HK-2 (cell line): ENCODE measurements around the gene NMB.
"Not testable (repeated sequence)": the region's sequence is repeated elsewhere in the genome, so short reads cannot be mapped to it uniquely, and the experiment has no call there.

ENCODE experiments used
- DNase-seq: peaks from one replicate; pipeline ENCODE4 v3.0.0-alpha.2; 2018; ENCODE audit not compliant: unreplicated experiment

NMB gene, protein sequence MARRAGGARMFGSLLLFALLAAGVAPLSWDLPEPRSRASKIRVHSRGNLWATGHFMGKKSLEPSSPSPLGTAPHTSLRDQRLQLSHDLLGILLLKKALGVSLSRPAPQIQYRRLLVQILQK

DNA sequence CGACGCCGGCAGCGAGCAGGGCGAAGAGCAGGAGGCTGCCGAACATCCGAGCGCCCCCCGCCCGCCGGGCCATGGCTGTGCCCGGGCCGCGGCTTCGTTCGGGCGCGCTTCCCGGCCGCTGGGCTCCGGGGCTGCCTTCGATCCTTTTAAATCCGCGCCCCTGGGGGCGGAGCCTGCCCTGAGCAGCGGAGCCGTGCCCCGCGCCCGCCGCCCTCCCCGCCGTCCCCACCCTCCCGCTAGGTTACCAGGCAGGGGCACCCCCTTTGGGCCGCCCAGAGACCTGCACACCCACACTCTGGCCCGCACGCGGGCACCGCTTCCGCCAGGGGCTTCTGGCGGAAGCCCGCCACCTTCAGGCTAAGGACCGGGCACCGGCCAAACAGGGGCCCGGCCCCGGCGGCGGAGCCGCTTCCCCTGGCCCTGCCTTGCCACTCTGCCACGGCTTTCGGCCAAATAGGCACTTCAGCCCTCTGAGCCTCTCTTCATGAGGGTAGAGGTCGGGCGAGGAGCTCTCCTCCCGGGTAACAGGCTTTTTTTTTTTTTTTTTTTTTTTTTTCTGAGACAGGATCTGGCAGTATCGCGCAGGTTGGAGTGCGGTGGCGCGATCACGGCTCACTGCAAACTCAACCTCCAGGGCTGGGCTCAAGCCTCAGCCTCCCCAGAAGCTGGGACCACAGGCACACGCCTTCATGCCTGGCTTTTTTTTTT, at the start of gene NMB:
NMB (minus strand) TSS at position 120 of the 708 bp plus-strand sequence; CDS start at position 73, 47 bp downstream.
- no peak for DNase-seq

- no peak for DNase-seq
Measured at GRCh38 chr15:84703808-84704207, 45.8 kb upstream of the NMB start.

- DNase-seq: no peak
Measured at GRCh38 chr15:84702961-84703482, 45.0 kb upstream of the NMB start.

DNA sequence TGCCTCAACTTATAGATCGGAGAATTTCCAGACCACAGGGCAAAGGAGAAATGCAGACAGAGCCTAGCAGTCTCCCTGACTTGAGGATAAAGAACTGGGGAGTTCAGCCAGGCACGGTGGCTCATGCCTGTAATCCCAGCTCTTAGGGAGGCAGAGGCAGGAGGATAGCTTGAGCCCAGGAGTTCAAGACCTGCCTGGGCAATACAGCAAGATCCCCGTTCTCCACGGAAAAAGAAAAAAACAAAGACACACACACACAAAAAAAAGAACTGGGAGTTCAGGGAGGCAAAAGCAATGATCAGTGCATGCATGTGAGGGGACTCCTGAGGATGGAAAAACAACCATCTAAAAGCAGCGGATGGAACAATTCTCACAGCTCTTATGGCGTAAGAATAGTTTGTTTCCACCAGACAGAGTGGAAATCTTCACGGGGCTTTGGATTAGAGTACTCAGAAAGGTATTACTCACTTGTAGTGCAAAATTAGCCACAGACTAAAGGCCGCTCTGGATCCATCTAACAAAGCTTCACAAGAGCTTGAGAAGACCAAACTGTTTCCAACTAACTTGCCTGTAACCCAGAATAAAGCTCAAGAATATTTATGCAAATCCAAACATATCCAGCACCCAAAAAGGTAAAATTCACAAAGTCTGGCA, 41.7 kb upstream of the NMB start:
- no peak for DNase-seq

- DNase-seq: no peak
Measured at GRCh38 chr15:84697236-84697990, 39.4 kb upstream of the NMB start.

DNA sequence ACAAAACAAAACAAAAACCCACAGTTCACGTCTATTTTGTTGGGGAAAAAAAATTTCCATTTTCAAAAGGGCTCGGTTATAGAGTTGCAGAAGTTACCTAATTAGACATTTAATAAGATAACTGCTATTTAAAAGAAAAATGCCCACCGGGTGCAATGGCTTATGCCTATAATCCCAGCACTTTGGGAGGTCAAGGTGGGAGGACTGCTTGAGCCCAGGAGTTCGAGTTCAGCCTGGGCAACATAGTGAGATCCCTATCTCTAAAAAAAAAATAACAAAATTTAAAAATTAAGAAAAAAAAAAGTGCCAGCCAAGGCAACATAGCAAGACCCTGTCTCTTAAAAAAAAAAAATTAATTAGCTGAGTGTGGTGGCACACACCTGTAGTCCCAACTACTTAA, 38.8 kb upstream of the NMB start:
- no peak for DNase-seq

DNA sequence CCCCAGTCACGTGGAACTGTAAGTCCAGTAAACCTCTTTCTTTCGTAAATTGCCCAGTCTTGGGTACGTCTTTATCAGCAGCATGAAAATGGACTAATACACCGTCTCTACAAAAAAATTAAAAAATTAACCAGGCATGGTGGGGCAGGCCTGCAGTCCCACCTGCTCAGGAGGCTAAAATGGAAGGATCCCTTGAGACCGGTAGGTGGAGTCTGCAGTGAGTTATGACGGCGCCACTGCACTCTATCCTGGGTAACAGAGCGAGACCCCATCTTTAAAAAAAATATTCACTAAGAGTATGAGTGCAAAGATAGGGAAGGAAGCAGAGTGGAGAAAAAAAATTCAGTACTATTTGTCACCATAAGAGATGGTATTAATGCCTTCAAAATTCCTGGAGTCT, 32.3 kb upstream of the NMB start:
- no peak for DNase-seq

- no peak for DNase-seq
Measured at GRCh38 chr15:84689858-84690257, 31.9 kb upstream of the NMB start.

GRCh38 chr15:84686446-84686845, 28.4 kb upstream of the NMB start:
- not testable (repeated sequence) for DNase-seq

DNA sequence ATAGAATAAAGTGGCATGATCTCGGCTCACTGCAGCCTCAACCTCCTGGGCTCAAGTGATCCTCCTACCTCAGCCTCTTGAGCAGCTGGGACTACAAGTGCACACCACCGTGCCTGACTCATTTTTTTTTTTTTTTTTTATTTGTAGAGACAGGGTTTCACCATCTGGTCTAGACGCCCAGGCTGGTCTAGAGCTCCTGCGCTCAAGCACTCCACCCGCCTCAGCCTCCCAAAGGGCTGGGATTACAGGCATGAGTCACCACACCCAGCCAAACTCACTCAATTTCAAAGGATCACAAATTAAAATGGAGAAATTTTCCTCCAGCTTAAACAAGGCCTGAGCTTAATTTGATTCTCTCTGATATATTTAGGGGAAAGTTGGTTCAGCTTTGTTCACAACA, 27.3 kb upstream of the NMB start:
- DNase-seq: peak; percentile 46

DNA sequence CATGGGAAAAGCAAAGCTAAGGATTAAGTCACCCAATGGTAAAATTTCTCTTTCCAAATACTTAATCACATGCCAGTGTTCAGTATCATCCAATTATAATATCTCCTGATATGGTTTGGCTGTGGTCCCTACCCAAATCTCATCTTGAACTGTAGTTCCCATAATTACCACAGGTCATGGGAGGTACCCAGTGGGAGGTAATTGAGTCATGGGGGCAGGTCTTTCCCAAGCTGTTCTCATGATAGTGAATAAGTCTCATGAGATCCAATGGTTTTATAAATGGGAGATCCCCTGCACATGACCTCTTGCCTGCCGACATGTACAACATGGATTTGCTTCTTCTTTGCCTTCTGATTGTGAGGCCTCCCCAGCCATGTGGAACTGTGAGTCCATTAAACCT, 26.1 kb upstream of the NMB start:
- DNase-seq: no peak

GRCh38 chr15:84681831-84682230, 23.8 kb upstream of the NMB start:
- DNase-seq: peak; percentile 39

DNA sequence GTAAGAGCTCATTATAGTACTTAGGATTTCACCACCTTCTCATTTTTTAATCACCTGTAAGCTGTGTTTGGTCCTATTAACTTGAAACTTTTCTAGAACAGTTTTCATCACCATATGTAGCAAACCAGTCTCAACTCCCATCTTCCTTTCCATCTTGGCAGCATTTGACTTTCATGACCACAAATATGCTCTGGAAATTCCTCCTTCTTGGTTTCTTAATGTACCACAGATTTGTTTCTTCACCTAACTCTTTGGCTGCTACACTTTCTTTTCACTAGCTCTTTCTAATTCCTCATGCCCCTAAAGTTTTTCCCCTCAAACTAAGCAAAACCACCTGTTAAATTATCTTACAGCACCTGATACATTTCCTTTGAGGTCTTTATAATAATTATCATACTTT, 13.2 kb upstream of the NMB start:
- no peak for DNase-seq

GRCh38 chr15:84669726-84670125, 11.7 kb upstream of the NMB start:
- no peak for DNase-seq

DNA sequence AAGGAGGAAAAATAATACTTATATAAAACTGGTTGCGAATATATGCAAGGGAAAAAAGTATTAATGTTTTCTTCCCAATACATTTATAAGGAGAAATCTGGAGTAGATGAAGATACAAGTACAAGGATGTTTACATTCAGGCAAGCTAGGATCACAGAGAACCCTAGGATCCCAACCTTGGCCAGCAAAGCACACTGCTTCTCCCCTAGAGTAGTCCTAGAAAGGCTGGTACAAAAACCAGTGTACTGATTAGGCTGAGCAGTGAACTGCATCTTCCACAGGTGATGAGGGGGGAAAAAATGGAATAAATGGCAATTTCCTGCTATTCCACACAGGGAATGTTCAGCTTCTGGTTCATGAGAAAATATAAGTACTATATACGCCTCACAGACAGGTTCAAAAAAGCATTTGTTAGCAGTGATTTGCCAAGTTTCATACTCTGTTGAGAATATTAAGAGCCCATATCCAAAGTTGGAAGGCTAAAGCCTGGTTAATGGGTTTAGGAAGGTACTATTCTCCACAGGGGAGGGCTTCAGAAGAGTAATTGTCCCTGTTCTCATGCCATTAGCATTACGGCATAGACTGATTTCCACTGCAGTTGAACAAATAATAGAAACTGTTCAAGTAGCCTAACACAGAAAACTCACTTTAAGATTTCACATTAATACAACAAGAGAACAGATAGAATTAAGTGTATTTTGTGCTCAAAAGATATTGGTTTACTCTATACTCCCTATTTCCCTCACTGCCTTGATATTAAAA, 10.4 kb upstream of the NMB start:
- DNase-seq: no peak

- DNase-seq: no peak
Measured at GRCh38 chr15:84666373-84666772, 8.4 kb upstream of the NMB start.

GRCh38 chr15:84661001-84661400, 3.0 kb upstream of the NMB start:
- DNase-seq: no peak

- DNase-seq: no peak
Measured at GRCh38 chr15:84659904-84660781, 2.1 kb upstream of the NMB start.

DNA sequence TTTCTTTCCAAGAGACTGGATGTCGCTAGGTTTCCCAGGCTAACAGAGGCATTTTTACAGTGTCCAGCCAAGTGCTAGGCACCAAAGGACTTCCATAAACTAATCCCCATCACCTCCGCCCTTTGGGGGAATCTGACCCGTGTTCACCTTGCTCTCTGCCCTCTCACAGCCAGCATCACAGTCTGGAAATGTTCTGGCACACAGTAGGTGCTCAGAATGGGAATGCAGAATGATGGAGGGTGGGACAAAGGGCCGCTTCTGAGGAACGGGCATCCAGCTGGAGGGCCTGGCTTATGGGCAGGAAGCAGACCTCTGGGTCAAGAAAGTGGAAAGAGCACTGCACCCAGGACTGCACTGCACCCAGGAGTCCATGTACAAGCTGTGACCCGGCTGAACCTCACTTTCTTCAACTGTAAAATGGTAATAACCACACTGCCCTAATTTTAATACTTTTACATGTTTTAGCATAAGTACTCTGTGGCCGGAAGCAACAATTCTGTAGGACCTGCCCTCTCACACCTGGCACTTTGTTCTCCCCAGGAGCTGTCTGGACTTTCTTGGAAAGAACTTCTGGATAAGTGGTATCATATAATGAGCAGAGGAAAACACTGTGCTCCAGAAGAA, 901 bp upstream of the NMB start:
- DNase-seq: no peak

DNA sequence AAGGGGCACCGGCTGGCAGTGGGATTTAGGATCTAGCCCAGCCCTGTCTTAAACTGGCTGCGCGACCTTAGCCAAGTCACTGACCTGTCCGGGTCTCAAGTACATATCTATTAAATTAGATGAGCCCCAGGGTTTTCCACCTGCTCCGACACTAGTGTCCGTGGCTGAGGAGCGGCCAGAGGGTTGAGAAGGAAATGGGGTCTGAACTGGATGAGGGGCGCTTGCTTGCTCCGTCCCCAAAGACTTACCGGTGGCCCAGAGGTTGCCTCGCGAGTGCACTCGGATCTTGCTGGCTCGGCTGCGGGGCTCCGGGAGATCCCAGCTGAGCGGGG, 285 bp downstream of the NMB start:
- DNase-seq: no peak
